ENCODE data around the gene SUSD3.

SUSD3 gene

DNA sequence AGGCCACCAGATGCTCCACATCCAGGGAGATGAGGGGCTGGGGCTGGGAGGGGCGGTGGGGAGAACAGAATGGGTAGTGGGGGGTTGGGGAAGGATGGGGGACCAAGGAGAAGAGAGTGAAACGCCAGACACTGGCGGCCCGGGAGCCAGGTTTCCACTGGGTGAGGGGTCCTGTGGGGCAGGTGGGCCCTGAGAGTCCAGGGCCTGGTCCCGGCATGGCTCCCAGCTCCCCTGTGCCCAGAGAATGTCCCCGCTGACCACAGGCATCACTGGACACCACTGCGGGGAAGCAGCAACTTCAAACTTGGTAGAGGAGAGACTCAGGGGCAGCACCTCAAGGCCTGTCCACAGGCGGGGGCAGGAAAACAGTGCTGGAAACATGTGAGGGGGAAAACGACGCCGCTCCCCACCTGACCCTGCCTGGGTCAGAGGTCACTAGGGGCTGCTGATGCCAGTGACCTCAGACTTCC lies 62.4 kb downstream of the SUSD3 start:
- Histone ChIP-seq H3K27ac (ENCODE audit: low read length) (peak overlapping the region; percentile 79), H3K36me3 (ENCODE audit: control insufficient read depth in 2 of 2, insufficient read depth in 2 of 2, low read length in 2 of 2) (peaks cover 25 to 30% of the 10 kb centered on the region in 2 donors), H3K9me3 (ENCODE audit: control insufficient read depth in 2 of 2, low read length in 2 of 2) (no peaks in the 10 kb centered on the region), H3K4me3 (ENCODE audit: low read length in 2 of 2) (no peak overlapping the region), H3K4me1 (ENCODE audit: control insufficient read depth, insufficient read depth, low read length) (peaks cover 33% of the 10 kb centered on the region), H3K9ac (ENCODE audit: low read length in 2 of 2) (peak overlapping the region in 1 of 2 donors; percentile 54), H3K27me3 (ENCODE audit: control insufficient read depth in 1 of 2, insufficient read depth in 2 of 2, low read length in 2 of 2) (no peaks in the 10 kb centered on the region)

GRCh38 chr9:93121316-93122241 lies 63.1 kb downstream of the SUSD3 start:
- peaks cover 36% of the 10 kb centered on the region for H3K4me1 ChIP-seq (ENCODE audit: control insufficient read depth, insufficient read depth, low read length)
- H3K36me3 ChIP-seq (ENCODE audit: control insufficient read depth in 2 of 2, insufficient read depth in 2 of 2, low read length in 2 of 2): peaks cover 25 to 34% of the 10 kb centered on the region in 2 donors
- no peaks in the 10 kb centered on the region for H3K27me3 ChIP-seq (ENCODE audit: control insufficient read depth in 1 of 2, insufficient read depth in 2 of 2, low read length in 2 of 2)
- H3K27ac ChIP-seq (ENCODE audit: low read length): peak overlapping the region; percentile 79
- no peak overlapping the region for H3K4me3 ChIP-seq (ENCODE audit: low read length in 2 of 2)
- H3K9me3 ChIP-seq (ENCODE audit: control insufficient read depth in 2 of 2, low read length in 2 of 2): no peaks in the 10 kb centered on the region
- H3K9ac ChIP-seq (ENCODE audit: low read length in 2 of 2): no peak overlapping the region

DNA sequence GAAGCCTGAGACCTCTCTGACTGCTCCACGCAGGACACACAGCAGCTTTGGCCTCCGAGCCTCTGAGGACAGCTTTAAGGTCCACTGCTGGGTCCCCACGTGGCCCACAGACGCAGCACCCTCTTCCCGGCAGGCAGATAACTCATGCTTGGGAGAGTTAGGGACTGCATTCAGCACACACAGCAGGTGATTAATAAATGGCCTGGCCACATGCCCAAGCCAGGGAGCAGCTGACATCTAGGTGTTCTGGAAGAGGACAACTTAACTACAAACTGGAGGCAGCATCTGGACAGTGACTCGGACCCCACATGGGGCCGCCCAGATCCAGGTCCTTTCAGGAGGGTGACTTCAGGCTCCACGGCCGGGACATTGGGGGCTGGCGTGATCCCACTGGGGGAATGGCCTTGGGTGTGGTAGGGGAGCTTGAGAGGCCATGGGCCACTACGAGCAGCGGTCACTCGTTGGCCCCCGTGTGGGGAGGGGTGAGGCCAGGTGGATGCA lies 64.3 kb downstream of the SUSD3 start:
- Histone ChIP-seq H3K36me3 (ENCODE audit: control insufficient read depth in 2 of 2, insufficient read depth in 2 of 2, low read length in 2 of 2) (peaks cover 25 to 34% of the 10 kb centered on the region in 2 donors), H3K9ac (ENCODE audit: low read length in 2 of 2) (no peak overlapping the region), H3K4me1 (ENCODE audit: control insufficient read depth, insufficient read depth, low read length) (peaks cover 48% of the 10 kb centered on the region), H3K9me3 (ENCODE audit: control insufficient read depth in 2 of 2, low read length in 2 of 2) (no peaks in the 10 kb centered on the region), H3K27ac (ENCODE audit: low read length) (no peak overlapping the region), H3K4me3 (ENCODE audit: low read length in 2 of 2) (no peak overlapping the region), H3K27me3 (ENCODE audit: control insufficient read depth in 1 of 2, insufficient read depth in 2 of 2, low read length in 2 of 2) (no peaks in the 10 kb centered on the region)

DNA sequence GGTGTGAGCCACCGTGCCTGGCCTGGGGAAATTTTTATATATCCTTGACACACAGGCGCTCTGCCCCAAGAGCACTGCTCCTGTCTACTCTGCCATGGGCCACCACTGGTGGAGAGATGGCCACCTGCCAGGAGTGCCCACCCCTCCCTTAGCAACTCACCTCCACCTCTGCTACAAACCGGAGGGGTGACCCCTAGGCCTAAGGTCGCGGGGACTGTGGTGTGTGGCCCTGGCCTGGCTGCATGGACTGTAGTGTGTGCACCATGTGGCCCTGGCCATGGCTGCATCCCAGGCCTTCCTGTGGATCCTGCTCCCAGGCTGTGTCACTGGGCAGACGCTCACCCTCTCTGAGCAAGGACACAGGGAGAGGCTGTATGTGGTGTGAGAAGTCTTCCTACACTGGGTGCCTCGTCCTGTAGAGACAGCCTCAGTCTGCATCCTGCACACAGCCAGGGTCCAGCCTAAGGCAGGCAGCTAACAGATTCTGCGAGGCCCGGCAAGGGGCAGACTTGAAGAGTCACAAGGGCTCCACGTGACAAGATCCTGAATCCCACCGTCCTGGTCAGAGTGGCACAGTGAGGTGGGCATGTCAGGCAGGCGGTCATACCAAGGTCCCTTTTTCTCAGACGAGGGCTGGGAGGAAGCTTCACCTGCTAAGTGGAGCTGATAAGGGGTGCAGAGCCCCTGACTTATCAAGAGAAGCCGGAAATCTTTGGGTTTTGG lies 65.2 kb downstream of the SUSD3 start:
- H3K4me1 ChIP-seq (ENCODE audit: control insufficient read depth, insufficient read depth, low read length): peaks cover 55% of the 10 kb centered on the region
- H3K9ac ChIP-seq (ENCODE audit: low read length in 2 of 2): no peak overlapping the region
- no peak overlapping the region for H3K4me3 ChIP-seq (ENCODE audit: low read length in 2 of 2)
- H3K9me3 ChIP-seq (ENCODE audit: control insufficient read depth in 2 of 2, low read length in 2 of 2): no peaks in the 10 kb centered on the region
- peaks cover 29 to 34% of the 10 kb centered on the region in 2 donors for H3K36me3 ChIP-seq (ENCODE audit: control insufficient read depth in 2 of 2, insufficient read depth in 2 of 2, low read length in 2 of 2)
- H3K27me3 ChIP-seq (ENCODE audit: control insufficient read depth in 1 of 2, insufficient read depth in 2 of 2, low read length in 2 of 2): no peaks in the 10 kb centered on the region
- no peak overlapping the region for H3K27ac ChIP-seq (ENCODE audit: low read length)

DNA sequence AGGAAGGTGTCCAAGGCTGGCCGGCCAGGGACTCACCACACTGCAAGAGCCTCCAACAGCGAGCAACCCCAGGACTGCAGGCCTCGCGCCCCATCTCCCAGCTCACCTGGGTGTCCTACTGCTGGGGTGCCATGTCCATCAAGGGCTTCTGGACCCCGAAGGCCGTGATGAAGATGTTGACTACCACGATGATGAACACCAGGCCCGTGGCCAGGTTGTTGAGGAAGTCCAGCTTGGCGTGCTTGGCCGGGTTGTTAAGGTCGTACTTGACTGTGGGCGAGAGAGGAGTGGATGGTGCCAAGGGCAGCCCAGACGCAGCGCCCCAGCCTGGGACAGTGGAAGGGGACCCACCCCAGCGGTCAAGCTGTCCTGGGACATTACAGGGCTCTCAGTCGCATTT lies 66.3 kb downstream of the SUSD3 start:
- Histone ChIP-seq H3K27ac (ENCODE audit: low read length) (peak overlapping the region; percentile 6), H3K36me3 (ENCODE audit: control insufficient read depth in 2 of 2, insufficient read depth in 2 of 2, low read length in 2 of 2) (peaks cover 29 to 34% of the 10 kb centered on the region in 2 donors), H3K4me1 (ENCODE audit: control insufficient read depth, insufficient read depth, low read length) (peaks cover 60% of the 10 kb centered on the region), H3K27me3 (ENCODE audit: control insufficient read depth in 1 of 2, insufficient read depth in 2 of 2, low read length in 2 of 2) (no peaks in the 10 kb centered on the region), H3K9ac (ENCODE audit: low read length in 2 of 2) (no peak overlapping the region), H3K9me3 (ENCODE audit: control insufficient read depth in 2 of 2, low read length in 2 of 2) (no peaks in the 10 kb centered on the region), H3K4me3 (ENCODE audit: low read length in 2 of 2) (no peak overlapping the region)

- Histone ChIP-seq H3K27me3 (ENCODE audit: control insufficient read depth in 1 of 2, insufficient read depth in 2 of 2, low read length in 2 of 2) (no peaks in the 10 kb centered on the region), H3K9ac (ENCODE audit: low read length in 2 of 2) (no peak overlapping the region), H3K9me3 (ENCODE audit: control insufficient read depth in 2 of 2, low read length in 2 of 2) (no peaks in the 10 kb centered on the region), H3K27ac (ENCODE audit: low read length) (peak overlapping the region; percentile 6), H3K36me3 (ENCODE audit: control insufficient read depth in 2 of 2, insufficient read depth in 2 of 2, low read length in 2 of 2) (peaks cover 29 to 34% of the 10 kb centered on the region in 2 donors), H3K4me1 (ENCODE audit: control insufficient read depth, insufficient read depth, low read length) (peaks cover 60% of the 10 kb centered on the region), H3K4me3 (ENCODE audit: low read length in 2 of 2) (no peak overlapping the region)
Measured at GRCh38 chr9:93125331-93125894, 66.9 kb downstream of the SUSD3 start.

DNA sequence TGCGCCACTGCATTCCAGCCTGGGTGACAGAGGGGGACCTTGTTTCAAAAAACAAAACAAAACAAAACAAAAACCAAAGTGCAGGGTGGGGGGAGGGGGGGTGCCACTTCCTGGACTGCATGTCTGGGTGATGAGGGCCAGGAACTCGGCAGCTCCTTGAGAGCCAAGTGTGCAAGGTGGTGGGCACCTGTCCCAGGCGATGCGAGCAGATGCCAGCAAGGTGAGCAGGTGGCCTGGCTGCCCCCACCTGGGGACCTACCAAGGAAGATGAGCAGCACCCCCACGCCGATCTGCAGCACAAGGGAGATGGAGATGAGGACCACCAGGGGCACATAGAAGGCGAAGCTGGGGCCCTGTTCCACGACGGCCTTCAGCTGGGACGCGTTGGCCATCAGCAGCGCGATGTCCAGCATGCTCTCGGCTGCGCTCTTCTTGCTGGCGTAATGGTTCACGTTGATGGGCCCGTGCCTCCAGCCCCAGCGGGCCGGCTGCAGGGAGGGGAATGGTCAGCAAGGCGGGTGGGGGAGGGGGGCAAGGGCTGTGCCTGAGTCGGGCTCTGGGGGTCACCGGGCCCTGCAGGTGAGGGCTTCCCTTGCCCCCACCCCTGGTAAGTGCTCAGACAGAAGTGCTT lies 67.8 kb downstream of the SUSD3 start:
- Histone ChIP-seq H3K36me3 (ENCODE audit: control insufficient read depth in 2 of 2, insufficient read depth in 2 of 2, low read length in 2 of 2) (peaks cover 29 to 34% of the 10 kb centered on the region in 2 donors), H3K9ac (ENCODE audit: low read length in 2 of 2) (no peak overlapping the region), H3K27me3 (ENCODE audit: control insufficient read depth in 1 of 2, insufficient read depth in 2 of 2, low read length in 2 of 2) (no peaks in the 10 kb centered on the region), H3K4me1 (ENCODE audit: control insufficient read depth, insufficient read depth, low read length) (peaks cover 63% of the 10 kb centered on the region), H3K27ac (ENCODE audit: low read length) (peak overlapping the region; percentile 84), H3K9me3 (ENCODE audit: control insufficient read depth in 2 of 2, low read length in 2 of 2) (no peaks in the 10 kb centered on the region), H3K4me3 (ENCODE audit: low read length in 2 of 2) (peak overlapping the region in 1 of 2 donors; percentile 54)

- Histone ChIP-seq H3K4me3 (ENCODE audit: low read length in 2 of 2) (peak overlapping the region in 1 of 2 donors; percentile 54), H3K9ac (ENCODE audit: low read length in 2 of 2) (peak overlapping the region; percentile 47 to 58)
Measured at GRCh38 chr9:93126825-93127368, 68.4 kb downstream of the SUSD3 start.

DNA sequence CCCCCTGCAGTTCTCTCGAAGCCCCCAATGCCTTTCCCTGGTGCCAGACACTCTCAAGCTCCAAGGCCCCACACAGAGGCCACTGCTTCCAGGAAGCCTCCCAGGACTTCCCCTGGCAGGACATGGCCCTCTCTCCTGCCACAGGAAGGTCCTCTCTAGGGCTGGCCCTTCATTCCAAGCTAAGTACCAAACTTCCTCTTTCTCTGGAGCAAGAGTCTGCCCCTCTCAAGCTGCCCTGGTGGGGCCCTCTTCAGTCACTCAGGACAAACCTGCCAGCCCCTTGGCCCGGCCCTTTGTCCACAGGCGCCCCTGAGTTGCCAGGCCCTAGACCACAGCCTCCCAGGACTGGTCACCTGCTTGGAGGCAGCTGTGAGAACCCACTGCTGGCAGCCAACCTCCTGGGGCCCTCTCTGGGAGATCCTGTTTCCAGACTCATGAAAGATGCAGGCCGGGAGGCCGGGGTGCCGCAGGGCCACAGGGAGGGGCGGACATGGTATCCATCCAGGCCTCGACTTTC lies 69.0 kb downstream of the SUSD3 start:
- Histone ChIP-seq H3K9ac (ENCODE audit: low read length in 2 of 2) (peak overlapping the region; percentile 47 to 58), H3K27ac (ENCODE audit: low read length) (peak overlapping the region; percentile 84)

More at GRCh38 chr9:93126825-93127368, 68.4 kb downstream of the SUSD3 start:
- peaks cover 69% of the 10 kb centered on the region for H3K4me1 ChIP-seq (ENCODE audit: control insufficient read depth, insufficient read depth, low read length)
- H3K27ac ChIP-seq (ENCODE audit: low read length): peak overlapping the region; percentile 84
- H3K36me3 ChIP-seq (ENCODE audit: control insufficient read depth in 2 of 2, insufficient read depth in 2 of 2, low read length in 2 of 2): peaks cover 24 to 29% of the 10 kb centered on the region in 2 donors
- H3K9me3 ChIP-seq (ENCODE audit: control insufficient read depth in 2 of 2, low read length in 2 of 2): no peaks in the 10 kb centered on the region
- H3K27me3 ChIP-seq (ENCODE audit: control insufficient read depth in 1 of 2, insufficient read depth in 2 of 2, low read length in 2 of 2): no peaks in the 10 kb centered on the region

More for the DNA sequence above, 69.0 kb downstream of the SUSD3 start:
- peaks cover 75% of the 10 kb centered on the region for H3K4me1 ChIP-seq (ENCODE audit: control insufficient read depth, insufficient read depth, low read length)
- no peaks in the 10 kb centered on the region for H3K27me3 ChIP-seq (ENCODE audit: control insufficient read depth in 1 of 2, insufficient read depth in 2 of 2, low read length in 2 of 2)
- peaks cover 22 to 27% of the 10 kb centered on the region in 2 donors for H3K36me3 ChIP-seq (ENCODE audit: control insufficient read depth in 2 of 2, insufficient read depth in 2 of 2, low read length in 2 of 2)
- H3K9me3 ChIP-seq (ENCODE audit: control insufficient read depth in 2 of 2, low read length in 2 of 2): no peaks in the 10 kb centered on the region
- peak overlapping the region in 1 of 2 donors; percentile 54 for H3K4me3 ChIP-seq (ENCODE audit: low read length in 2 of 2)

Data from stomach smooth muscle (tissue), 2 donors.